Chondrocyte (in vitro differentiated cells): ENCODE results near the gene RPL10A. TPM values are rescaled to one million over a fixed set of nuclear protein-coding genes. Genes with fewer than 3 reads are reported as not detected.
A peak's percentile ranks its signal among the peaks of the same experiment; 100 is the strongest.

Experiments used
- DNase-seq: peaks from one replicate; pipeline ENCODE4 v3.0.0; 2021; ENCODE audit warnings: mixed read lengths, low spot score
- H3K27ac Mint-ChIP-seq: one replicate; pipeline ENCODE4 v1.8.0; 2021; ENCODE audit warnings: mild to moderate bottlenecking, moderate library complexity, mixed read lengths; ENCODE audit not compliant: unreplicated experiment
- H3K27me3 Mint-ChIP-seq: 2 replicates; pipeline ENCODE4 v1.8.0; 2021; ENCODE audit warnings: low read depth, mixed read lengths
- H3K36me3 Mint-ChIP-seq: 2 replicates; pipeline ENCODE4 v1.8.0; 2021; ENCODE audit warnings: low read depth, mixed read lengths
- H3K4me1 Mint-ChIP-seq: 2 replicates; pipeline ENCODE4 v1.8.0; 2021; ENCODE audit warnings: low read depth, mild to moderate bottlenecking, mixed read lengths
- H3K4me3 Mint-ChIP-seq: one replicate; pipeline ENCODE4 v1.8.0; 2021; ENCODE audit warnings: mild to moderate bottlenecking, moderate library complexity, mixed read lengths; ENCODE audit not compliant: unreplicated experiment
- H3K9me3 Mint-ChIP-seq: 2 replicates; pipeline ENCODE4 v1.8.0; 2021; ENCODE audit warnings: low read depth, mixed read lengths
- CTCF ChIP-seq: fragments of 200-600 bp; sonication (generic); IDR thresholded peaks from 2 replicates; pipeline ENCODE4 v1.5.0; 2021; ENCODE audit warnings: antibody characterized with exemption, mild to moderate bottlenecking, moderate library complexity
- total RNA-seq: library from RNA; stranded (reverse); gene quantifications from 3 replicates; pipeline ENCODE4 v1.2.1, GENCODE V29; 2021

RPL10A gene
- total RNA-seq, 1 donor from 2014 or later, result 848 TPM

- no peak for TF ChIP-seq CTCF
- Mint-ChIP-seq H3K4me3 (no peak overlapping the region), H3K4me1 (peaks cover 33% of the 10 kb centered on the region), H3K9me3 (no peaks in the 10 kb centered on the region), H3K36me3 (peaks cover 24% of the 10 kb centered on the region), H3K27me3 (no peaks in the 10 kb centered on the region), H3K27ac (peak overlapping the region; percentile 83)
- no peak for DNase-seq
These were observed 5.1 kb downstream of the RPL10A start for GRCh38 chr6:35473075-35473849.

GRCh38 chr6:35473850-35474130 lies 5.6 kb downstream of the RPL10A start:
- DNase-seq, result no peak
- H3K4me3 Mint-ChIP-seq, result no peak overlapping the region
- H3K4me1 Mint-ChIP-seq, result peaks cover 33% of the 10 kb centered on the region
- peaks cover 27% of the 10 kb centered on the region for H3K36me3 Mint-ChIP-seq
- no peaks in the 10 kb centered on the region for H3K27me3 Mint-ChIP-seq
- no peak for TF ChIP-seq CTCF
- peak overlapping the region; percentile 66 for H3K27ac Mint-ChIP-seq
- no peaks in the 10 kb centered on the region for H3K9me3 Mint-ChIP-seq

- no peaks in the 10 kb centered on the region for H3K27me3 Mint-ChIP-seq
- H3K4me1 Mint-ChIP-seq, result peaks cover 32% of the 10 kb centered on the region
- no peak overlapping the region for H3K4me3 Mint-ChIP-seq
- no peak for DNase-seq
- H3K27ac Mint-ChIP-seq, result no peak overlapping the region
- no peak for TF ChIP-seq CTCF
- no peaks in the 10 kb centered on the region for H3K9me3 Mint-ChIP-seq
- peaks cover 25% of the 10 kb centered on the region for H3K36me3 Mint-ChIP-seq
These were observed 6.1 kb downstream of the RPL10A start for GRCh38 chr6:35474131-35474941.

- H3K4me1 Mint-ChIP-seq, result peaks cover 25% of the 10 kb centered on the region
- no peak for DNase-seq
- H3K27ac Mint-ChIP-seq, result no peak overlapping the region
- TF ChIP-seq CTCF, result no peak
- H3K36me3 Mint-ChIP-seq, result peaks cover 18% of the 10 kb centered on the region
- H3K9me3 Mint-ChIP-seq, result no peaks in the 10 kb centered on the region
- H3K27me3 Mint-ChIP-seq, result no peaks in the 10 kb centered on the region
- no peak overlapping the region for H3K4me3 Mint-ChIP-seq
These were observed 6.9 kb downstream of the RPL10A start for GRCh38 chr6:35474942-35475570.

GRCh38 chr6:35475573-35475972 lies 7.4 kb downstream of the RPL10A start:
- H3K27me3 Mint-ChIP-seq, result no peaks in the 10 kb centered on the region
- H3K27ac Mint-ChIP-seq, result no peak overlapping the region
- no peaks in the 10 kb centered on the region for H3K9me3 Mint-ChIP-seq
- peaks cover 13% of the 10 kb centered on the region for H3K36me3 Mint-ChIP-seq
- no peak for TF ChIP-seq CTCF
- peaks cover 19% of the 10 kb centered on the region for H3K4me1 Mint-ChIP-seq
- no peak for DNase-seq
- no peak overlapping the region for H3K4me3 Mint-ChIP-seq
